ENCODE results near the gene SARS2. TPM values are rescaled to one million over a fixed set of nuclear protein-coding genes. Genes with fewer than 3 reads are reported as not detected.

SARS2 gene
- total RNA-seq, 2 donors from 2014 or later: 6.3 to 14.1 TPM

- no peak overlapping the region for H3K4me3 ChIP-seq
- H3K4me1 ChIP-seq (ENCODE audit: control insufficient read depth in 1 of 2, low read depth in 2 of 2): no peaks in the 10 kb centered on the region
- TF ChIP-seq, protein P1, sequence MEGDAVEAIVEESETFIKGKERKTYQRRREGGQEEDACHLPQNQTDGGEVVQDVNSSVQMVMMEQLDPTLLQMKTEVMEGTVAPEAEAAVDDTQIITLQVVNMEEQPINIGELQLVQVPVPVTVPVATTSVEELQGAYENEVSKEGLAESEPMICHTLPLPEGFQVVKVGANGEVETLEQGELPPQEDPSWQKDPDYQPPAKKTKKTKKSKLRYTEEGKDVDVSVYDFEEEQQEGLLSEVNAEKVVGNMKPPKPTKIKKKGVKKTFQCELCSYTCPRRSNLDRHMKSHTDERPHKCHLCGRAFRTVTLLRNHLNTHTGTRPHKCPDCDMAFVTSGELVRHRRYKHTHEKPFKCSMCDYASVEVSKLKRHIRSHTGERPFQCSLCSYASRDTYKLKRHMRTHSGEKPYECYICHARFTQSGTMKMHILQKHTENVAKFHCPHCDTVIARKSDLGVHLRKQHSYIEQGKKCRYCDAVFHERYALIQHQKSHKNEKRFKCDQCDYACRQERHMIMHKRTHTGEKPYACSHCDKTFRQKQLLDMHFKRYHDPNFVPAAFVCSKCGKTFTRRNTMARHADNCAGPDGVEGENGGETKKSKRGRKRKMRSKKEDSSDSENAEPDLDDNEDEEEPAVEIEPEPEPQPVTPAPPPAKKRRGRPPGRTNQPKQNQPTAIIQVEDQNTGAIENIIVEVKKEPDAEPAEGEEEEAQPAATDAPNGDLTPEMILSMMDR (IDR thresholded peaks at IDR 0.05): no peak
- DNase-seq (ENCODE audit: low spot score): no peak
- H3K36me3 ChIP-seq: no peaks in the 10 kb centered on the region
- H3K27me3 ChIP-seq (replicated peaks; ENCODE audit: insufficient read depth): no peaks in the 10 kb centered on the region
- no peak for ATAC-seq (ENCODE audit: insufficient number of reproducible peaks, low FRiP score, low read depth)
- H3K9me3 ChIP-seq: no peaks in the 10 kb centered on the region
- no peak overlapping the region for H3K27ac ChIP-seq
Observed at GRCh38 chr19:38939957-38940356, 9.4 kb upstream of the SARS2 start.

- TF ChIP-seq, protein P1 (IDR thresholded peaks at IDR 0.05): no peak
- DNase-seq (ENCODE audit: low spot score) (no peak), ATAC-seq (ENCODE audit: insufficient number of reproducible peaks, low FRiP score, low read depth) (no peak)
- no peak overlapping the region for H3K27ac ChIP-seq
- H3K9me3 ChIP-seq: no peaks in the 10 kb centered on the region
- no peaks in the 10 kb centered on the region for H3K27me3 ChIP-seq (replicated peaks; ENCODE audit: insufficient read depth)
- H3K4me3 ChIP-seq: no peak overlapping the region
- H3K36me3 ChIP-seq: peaks cover 8% of the 10 kb centered on the region
- H3K4me1 ChIP-seq (ENCODE audit: control insufficient read depth in 1 of 2, low read depth in 2 of 2): peaks cover 8 to 15% of the 10 kb centered on the region in 2 donors
Observed at GRCh38 chr19:38933544-38933943, 3.0 kb upstream of the SARS2 start.

DNA sequence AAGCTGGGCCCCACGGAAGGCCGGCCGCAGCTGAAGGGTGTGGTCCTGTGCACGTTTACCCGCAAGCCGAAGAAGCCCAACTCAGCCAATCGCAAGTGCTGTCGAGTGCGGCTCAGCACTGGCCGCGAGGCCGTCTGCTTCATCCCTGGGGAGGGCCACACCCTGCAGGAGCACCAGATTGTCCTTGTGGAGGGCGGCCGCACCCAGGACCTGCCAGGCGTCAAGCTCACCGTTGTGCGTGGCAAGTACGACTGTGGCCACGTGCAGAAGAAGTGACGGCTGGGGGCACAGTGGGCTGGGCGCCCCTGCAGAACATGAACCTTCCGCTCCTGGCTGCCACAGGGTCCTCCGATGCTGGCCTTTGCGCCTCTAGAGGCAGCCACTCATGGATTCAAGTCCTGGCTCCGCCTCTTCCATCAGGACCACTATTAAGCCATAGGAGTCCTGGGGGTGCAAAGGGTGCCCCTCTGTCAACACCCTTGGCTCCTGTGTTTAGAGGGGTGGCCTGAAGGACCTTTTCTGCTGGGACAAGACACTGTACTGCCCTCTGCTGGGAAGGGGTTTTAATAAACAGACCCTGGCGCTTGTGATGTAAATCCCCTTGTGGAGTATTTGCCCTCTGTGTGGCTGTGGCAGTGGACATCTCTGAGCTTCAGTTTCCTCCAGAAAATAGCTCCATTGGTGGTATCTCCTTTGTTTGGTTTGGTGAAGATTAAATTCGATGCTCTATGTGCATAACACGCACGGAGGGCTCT, 2.0 kb upstream of the SARS2 start:
- TF ChIP-seq, protein P1 (IDR thresholded peaks at IDR 0.05): no peak
- Histone ChIP-seq H3K9me3 (no peaks in the 10 kb centered on the region), H3K27me3 (replicated peaks; ENCODE audit: insufficient read depth) (no peaks in the 10 kb centered on the region), H3K4me3 (no peak overlapping the region), H3K36me3 (peaks cover 8% of the 10 kb centered on the region), H3K27ac (no peak overlapping the region), H3K4me1 (ENCODE audit: control insufficient read depth in 1 of 2, low read depth in 2 of 2) (peaks cover 8 to 15% of the 10 kb centered on the region in 2 donors)
- ATAC-seq (ENCODE audit: insufficient number of reproducible peaks, low FRiP score, low read depth) (no peak), DNase-seq (ENCODE audit: low spot score) (no peak)

GRCh38 chr19:38931521-38931793, 894 bp upstream of the SARS2 start:
- no peaks in the 10 kb centered on the region for H3K9me3 ChIP-seq
- no peak for ATAC-seq (ENCODE audit: insufficient number of reproducible peaks, low FRiP score, low read depth)
- peaks cover 8% of the 10 kb centered on the region for H3K36me3 ChIP-seq
- H3K4me1 ChIP-seq (ENCODE audit: control insufficient read depth in 1 of 2, low read depth in 2 of 2): peaks cover 8 to 15% of the 10 kb centered on the region in 2 donors
- TF ChIP-seq, protein P1 (IDR thresholded peaks at IDR 0.05): no peak
- H3K4me3 ChIP-seq: peak overlapping the region; percentile 87
- no peaks in the 10 kb centered on the region for H3K27me3 ChIP-seq (replicated peaks; ENCODE audit: insufficient read depth)
- peak overlapping the region in 1 of 2 donors; percentile 68 for H3K27ac ChIP-seq
- DNase-seq (ENCODE audit: low spot score): no peak

DNA sequence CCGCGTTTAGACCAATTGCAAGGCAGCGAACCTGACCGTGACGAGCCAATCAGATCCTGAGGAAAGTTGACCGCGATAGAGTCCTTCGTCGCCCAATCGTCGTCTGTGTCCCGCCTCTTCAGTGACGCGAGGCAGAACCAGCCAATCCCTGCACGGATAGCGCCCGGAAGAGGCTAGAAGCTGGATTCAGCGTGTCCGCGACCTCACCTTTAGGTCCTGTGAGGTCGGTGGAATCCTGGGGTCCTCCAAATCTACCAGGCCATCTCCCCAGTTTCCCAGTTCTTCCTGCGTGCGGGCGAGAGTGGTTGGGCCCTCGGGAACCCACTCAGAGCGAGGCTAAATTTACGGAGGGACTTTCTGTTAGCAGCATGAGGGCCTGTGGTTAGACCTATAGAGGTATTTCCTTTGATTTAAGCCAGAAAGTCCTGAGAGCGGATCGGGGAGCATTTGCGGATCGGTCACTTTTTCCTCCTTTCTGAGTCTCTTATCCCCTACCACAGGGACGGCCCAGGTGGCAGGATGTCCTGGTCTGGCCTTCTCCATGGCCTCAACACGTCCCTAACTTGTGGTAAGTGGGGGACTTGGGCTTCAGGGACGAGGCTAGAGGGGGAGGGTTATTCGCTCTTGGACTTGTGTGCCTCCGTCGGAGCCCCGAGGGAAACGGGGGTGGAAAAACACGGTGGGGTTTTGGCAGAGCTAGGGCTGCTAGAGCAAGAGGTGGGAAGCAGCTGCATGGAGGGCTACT, 385 bp upstream of the SARS2 start, which contains the start of gene MRPS12:
TSS of gene MRPS12 (plus strand) at position 169 of the 745 bp plus-strand sequence. CDS start at position 520, 351 bp downstream.
- H3K36me3 ChIP-seq: peaks cover 8% of the 10 kb centered on the region
- H3K27ac ChIP-seq: peak within 1 kb of the TSS; percentile 68 to 83
- no peaks in the 10 kb centered on the region for H3K9me3 ChIP-seq
- peaks cover 8 to 15% of the 10 kb centered on the region in 2 donors for H3K4me1 ChIP-seq (ENCODE audit: control insufficient read depth in 1 of 2, low read depth in 2 of 2)
- DNase-seq (ENCODE audit: low spot score) (peak; percentile 95), ATAC-seq (ENCODE audit: insufficient number of reproducible peaks, low FRiP score, low read depth) (peak; percentile 100)
- peak within 1 kb of the TSS; percentile 87 for H3K4me3 ChIP-seq
- no peaks in the 10 kb centered on the region for H3K27me3 ChIP-seq (replicated peaks; ENCODE audit: insufficient read depth)
- TF ChIP-seq, protein P1 (IDR thresholded peaks at IDR 0.05): no peak

Data from thoracic aorta (tissue), 2 donors.